Stimulated activated naive CD8-positive, alpha-beta T cell treated with anti-CD3 and anti-CD28 coated beads, Interleukin-15, Interleukin-2, amounts not matched to agents 100 ng/mL and 50 ng/mL, for 24 hours (primary cell): ENCODE results near the gene MRPL11.

Source experiments
- H3K27ac Mint-ChIP-seq: one replicate; pipeline ENCODE4 v1.8.0; 2021; ENCODE audit warnings: mild to moderate bottlenecking, mixed read lengths
- H3K27me3 Mint-ChIP-seq: one replicate; pipeline ENCODE4 v1.8.0; 2021; ENCODE audit warnings: mixed read lengths
- H3K36me3 Mint-ChIP-seq: one replicate; pipeline ENCODE4 v1.8.0; 2021; ENCODE audit warnings: low read depth, mixed read lengths
- H3K4me1 Mint-ChIP-seq: one replicate; pipeline ENCODE4 v1.8.0; 2021; ENCODE audit warnings: low read depth, mixed read lengths
- H3K4me3 Mint-ChIP-seq: one replicate; pipeline ENCODE4 v1.8.0; 2021; ENCODE audit warnings: mild to moderate bottlenecking, mixed read lengths
- H3K9me3 Mint-ChIP-seq: one replicate; pipeline ENCODE4 v1.8.0; 2021; ENCODE audit warnings: mixed read lengths

MRPL11 gene

GRCh38 chr11:66428933-66429332 is 9.7 kb downstream of the MRPL11 start:
- Mint-ChIP-seq H3K27ac (no peak overlapping the region), H3K27me3 (no peaks in the 10 kb centered on the region), H3K9me3 (no peaks in the 10 kb centered on the region), H3K4me1 (peaks cover 3% of the 10 kb centered on the region), H3K4me3 (no peak overlapping the region), H3K36me3 (peaks cover 35% of the 10 kb centered on the region)

DNA sequence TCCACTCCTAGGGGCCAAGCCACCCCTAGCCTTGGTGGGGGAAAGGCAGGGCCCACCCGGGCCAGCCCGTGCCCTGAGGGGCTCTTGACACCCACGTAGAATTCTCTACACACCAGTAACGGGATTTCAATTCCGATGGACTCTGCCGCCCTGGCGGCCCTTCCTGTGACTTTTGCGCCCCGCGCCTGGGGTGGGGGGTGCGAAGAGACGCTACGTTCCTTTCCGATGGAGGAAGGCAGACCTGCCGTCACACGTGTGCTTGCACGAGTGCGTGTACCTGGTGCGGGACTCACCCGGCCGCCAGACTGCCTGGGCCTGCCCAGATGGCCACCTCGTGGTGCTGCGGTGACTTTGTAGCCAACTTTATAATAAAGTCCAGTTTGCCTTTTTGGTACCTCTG is 12.3 kb downstream of the MRPL11 start:
- Mint-ChIP-seq H3K36me3 (peaks cover 19% of the 10 kb centered on the region), H3K4me3 (no peak overlapping the region), H3K27ac (no peak overlapping the region), H3K9me3 (no peaks in the 10 kb centered on the region), H3K27me3 (no peaks in the 10 kb centered on the region), H3K4me1 (peaks cover 8% of the 10 kb centered on the region)

GRCh38 chr11:66421492-66422205 is 17.0 kb downstream of the MRPL11 start:
- Mint-ChIP-seq H3K36me3 (no peaks in the 10 kb centered on the region), H3K27me3 (peaks cover 31% of the 10 kb centered on the region), H3K27ac (no peak overlapping the region), H3K4me1 (peaks cover 39% of the 10 kb centered on the region), H3K9me3 (no peaks in the 10 kb centered on the region), H3K4me3 (no peak overlapping the region)

DNA sequence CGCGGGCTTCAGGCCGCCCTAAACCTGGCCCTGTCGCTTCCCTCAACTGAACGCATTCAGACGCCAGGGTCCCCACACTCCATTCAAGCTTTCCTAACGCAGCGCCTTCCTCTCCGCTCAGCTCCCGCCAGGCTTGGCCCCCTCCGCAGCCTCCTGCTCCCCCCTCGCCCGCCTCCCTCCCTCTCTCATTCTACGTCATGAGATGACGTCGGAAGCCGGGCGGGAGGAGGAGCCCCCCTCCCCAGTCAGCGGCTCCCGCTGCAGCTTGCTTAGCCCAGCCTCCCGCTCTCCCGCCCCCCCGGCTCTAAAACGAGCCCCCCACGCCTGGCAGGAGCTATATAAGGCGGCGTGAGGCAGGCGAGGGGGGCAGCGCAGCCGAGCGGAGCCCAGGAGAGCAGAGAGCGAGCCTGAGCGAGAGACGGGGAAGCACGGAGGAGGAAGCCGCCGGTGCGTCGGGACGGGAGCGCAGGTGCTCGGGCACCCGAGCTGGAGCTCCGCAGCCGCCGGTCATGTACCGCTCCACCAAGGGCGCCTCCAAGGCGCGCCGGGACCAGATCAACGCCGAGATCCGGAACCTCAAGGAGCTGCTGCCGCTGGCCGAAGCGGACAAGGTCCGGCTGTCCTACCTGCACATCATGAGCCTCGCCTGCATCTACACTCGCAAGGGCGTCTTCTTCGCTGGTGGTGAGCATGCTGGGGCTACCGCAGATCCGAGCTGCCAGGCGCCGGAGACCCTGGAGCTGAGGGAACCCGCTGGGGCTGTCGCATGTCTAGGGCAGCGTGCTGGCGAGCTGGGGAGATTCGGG is 17.8 kb downstream of the MRPL11 start, which contains the start of gene NPAS4:
NPAS4 (plus strand) TSS at position 365 of the 806 bp plus-strand sequence; CDS start at position 510, 145 bp downstream.
- Mint-ChIP-seq H3K4me1 (peaks cover 47% of the 10 kb centered on the region), H3K36me3 (no peaks in the 10 kb centered on the region), H3K27me3 (peaks cover 39% of the 10 kb centered on the region), H3K9me3 (no peaks in the 10 kb centered on the region), H3K27ac (no peak within 1 kb of the TSS), H3K4me3 (no peak within 1 kb of the TSS)

DNA sequence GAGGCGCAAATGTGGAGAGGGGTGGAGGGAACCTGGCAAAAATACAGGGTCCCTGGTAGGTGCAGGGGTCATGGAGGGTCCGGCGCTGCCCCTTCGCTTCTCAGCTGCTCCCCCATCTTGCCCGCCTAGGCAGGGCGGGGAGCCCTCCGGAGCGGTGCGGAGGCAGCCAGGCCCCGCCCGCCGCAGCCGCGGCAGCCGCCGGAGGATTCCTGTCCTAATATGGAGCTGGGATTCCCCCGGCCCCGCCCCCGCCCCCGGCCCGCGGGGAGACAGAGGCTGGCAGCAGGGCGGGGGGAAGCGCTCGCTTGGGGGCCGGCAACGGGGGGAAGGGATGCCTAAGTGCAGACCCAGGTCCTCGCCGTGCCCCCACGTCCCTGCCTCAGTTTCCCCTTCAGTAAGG is 18.8 kb downstream of the MRPL11 start:
- H3K4me1 Mint-ChIP-seq: peaks cover 47% of the 10 kb centered on the region
- no peak overlapping the region for H3K27ac Mint-ChIP-seq
- H3K27me3 Mint-ChIP-seq: peaks cover 49% of the 10 kb centered on the region
- H3K9me3 Mint-ChIP-seq: no peaks in the 10 kb centered on the region
- no peaks in the 10 kb centered on the region for H3K36me3 Mint-ChIP-seq
- H3K4me3 Mint-ChIP-seq: no peak overlapping the region

- H3K27ac Mint-ChIP-seq: no peak overlapping the region
Measured at GRCh38 chr11:66418986-66419308, 19.7 kb downstream of the MRPL11 start.

GRCh38 chr11:66418168-66418985 is 20.3 kb downstream of the MRPL11 start:
- peaks cover 47% of the 10 kb centered on the region for H3K4me1 Mint-ChIP-seq
- H3K27ac Mint-ChIP-seq: peak overlapping the region; percentile 53
- peaks cover 61% of the 10 kb centered on the region for H3K27me3 Mint-ChIP-seq
- H3K36me3 Mint-ChIP-seq: no peaks in the 10 kb centered on the region
- peak overlapping the region; percentile 68 for H3K4me3 Mint-ChIP-seq
- H3K9me3 Mint-ChIP-seq: no peaks in the 10 kb centered on the region

More at GRCh38 chr11:66418986-66419308, 19.7 kb downstream of the MRPL11 start:
- Mint-ChIP-seq H3K36me3 (no peaks in the 10 kb centered on the region), H3K9me3 (no peaks in the 10 kb centered on the region), H3K4me3 (peak overlapping the region; percentile 68), H3K27me3 (peaks cover 58% of the 10 kb centered on the region), H3K4me1 (peaks cover 47% of the 10 kb centered on the region)

- no peak overlapping the region for H3K27ac Mint-ChIP-seq
- H3K4me3 Mint-ChIP-seq: no peak overlapping the region
- peaks cover 68% of the 10 kb centered on the region for H3K27me3 Mint-ChIP-seq
- H3K36me3 Mint-ChIP-seq: no peaks in the 10 kb centered on the region
- H3K9me3 Mint-ChIP-seq: no peaks in the 10 kb centered on the region
- H3K4me1 Mint-ChIP-seq: peaks cover 47% of the 10 kb centered on the region
Measured at GRCh38 chr11:66417000-66417399, 21.6 kb downstream of the MRPL11 start.

- Mint-ChIP-seq H3K27ac (no peak overlapping the region), H3K27me3 (peaks cover 71% of the 10 kb centered on the region), H3K4me3 (no peak overlapping the region), H3K36me3 (no peaks in the 10 kb centered on the region), H3K4me1 (peaks cover 40% of the 10 kb centered on the region), H3K9me3 (no peaks in the 10 kb centered on the region)
Measured at GRCh38 chr11:66415423-66415822, 23.2 kb downstream of the MRPL11 start.

DNA sequence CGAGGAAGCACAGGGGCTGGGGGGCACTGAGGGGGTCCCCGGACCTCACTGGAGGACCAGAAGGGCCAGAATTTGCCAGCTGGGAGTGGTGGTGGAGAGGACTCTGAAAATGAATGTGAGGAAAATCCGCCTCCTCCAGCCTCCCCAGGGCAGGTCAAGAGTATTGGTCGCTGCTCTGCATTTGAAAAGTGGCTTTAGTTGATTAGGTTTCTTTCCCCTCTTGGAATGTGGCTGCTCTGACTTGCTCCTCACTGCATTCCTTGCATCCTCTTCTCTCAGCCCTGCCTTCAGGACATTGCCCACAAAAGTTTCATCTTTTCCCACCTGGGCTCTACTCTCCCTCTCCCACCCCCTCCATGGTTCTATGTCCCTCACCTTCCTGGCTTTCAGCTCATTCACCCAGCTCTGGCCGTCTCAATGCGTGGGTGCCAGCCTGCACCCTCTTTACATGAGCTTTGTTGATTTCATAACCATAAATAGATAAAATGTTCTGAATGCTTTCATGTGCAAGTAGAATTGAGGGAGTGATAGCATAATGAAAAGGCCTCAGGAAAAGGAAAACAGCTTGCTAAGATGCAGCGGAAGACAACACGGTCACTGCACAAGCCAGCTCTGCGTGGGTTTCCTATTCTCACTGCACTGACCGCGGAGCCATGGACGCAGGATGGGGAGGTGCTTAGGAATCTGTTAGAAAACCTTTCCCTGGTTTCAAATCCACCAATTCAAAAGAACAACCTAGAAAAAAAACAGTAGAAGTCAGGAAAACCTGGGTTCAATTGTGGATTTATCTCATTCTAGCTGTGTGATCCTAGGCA is 24.3 kb downstream of the MRPL11 start:
- no peak overlapping the region for H3K4me3 Mint-ChIP-seq
- peaks cover 35% of the 10 kb centered on the region for H3K4me1 Mint-ChIP-seq
- H3K9me3 Mint-ChIP-seq: no peaks in the 10 kb centered on the region
- H3K27me3 Mint-ChIP-seq: peaks cover 70% of the 10 kb centered on the region
- no peak overlapping the region for H3K27ac Mint-ChIP-seq
- no peaks in the 10 kb centered on the region for H3K36me3 Mint-ChIP-seq

GRCh38 chr11:66413167-66413566 is 25.5 kb downstream of the MRPL11 start:
- peaks cover 27% of the 10 kb centered on the region for H3K4me1 Mint-ChIP-seq
- H3K36me3 Mint-ChIP-seq: no peaks in the 10 kb centered on the region
- H3K4me3 Mint-ChIP-seq: no peak overlapping the region
- no peaks in the 10 kb centered on the region for H3K9me3 Mint-ChIP-seq
- H3K27ac Mint-ChIP-seq: no peak overlapping the region
- H3K27me3 Mint-ChIP-seq: peaks cover 61% of the 10 kb centered on the region

DNA sequence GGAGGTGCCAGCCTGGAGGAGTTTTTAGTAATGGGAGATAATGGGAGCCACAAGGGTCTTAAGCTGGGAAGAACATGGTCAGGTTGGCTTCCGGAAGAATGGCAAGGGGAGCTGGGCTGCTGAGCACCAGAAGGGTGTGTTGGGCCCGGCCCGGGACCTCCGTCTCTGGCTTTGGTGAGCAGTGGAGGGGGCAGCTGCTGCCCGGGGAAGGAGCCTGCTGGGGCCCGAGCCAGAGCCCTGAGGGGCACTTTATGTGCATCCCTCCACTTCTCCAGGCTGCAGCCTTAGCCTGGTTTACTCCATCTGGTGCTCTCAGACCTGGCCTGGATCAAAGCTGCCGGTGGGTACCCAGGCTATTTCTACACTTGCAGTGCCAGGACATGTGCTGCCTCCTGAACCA is 26.5 kb downstream of the MRPL11 start:
- H3K4me1 Mint-ChIP-seq: peaks cover 17% of the 10 kb centered on the region
- H3K4me3 Mint-ChIP-seq: no peak overlapping the region
- no peak overlapping the region for H3K27ac Mint-ChIP-seq
- no peaks in the 10 kb centered on the region for H3K9me3 Mint-ChIP-seq
- no peaks in the 10 kb centered on the region for H3K36me3 Mint-ChIP-seq
- H3K27me3 Mint-ChIP-seq: peaks cover 51% of the 10 kb centered on the region

DNA sequence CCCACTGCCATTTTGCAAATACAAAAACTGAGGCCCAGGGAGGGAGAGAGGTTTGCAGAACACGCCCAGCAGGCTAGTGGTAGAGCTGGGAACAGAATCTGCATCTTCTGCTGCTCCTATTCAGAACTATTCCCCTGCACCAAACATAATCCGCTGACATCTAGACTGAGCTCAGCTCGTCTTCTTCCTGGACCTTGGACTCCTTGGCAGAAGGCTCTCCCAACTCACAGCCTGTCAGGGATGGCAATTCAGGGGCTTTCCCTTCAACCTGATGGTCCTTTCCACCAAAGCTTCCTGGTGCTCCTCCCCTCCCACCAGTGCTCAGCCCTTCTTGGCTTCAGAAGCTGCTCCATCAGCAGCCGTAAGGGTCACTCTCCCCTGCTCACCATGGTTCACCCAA is 27.3 kb downstream of the MRPL11 start:
- no peak overlapping the region for H3K27ac Mint-ChIP-seq
- H3K4me1 Mint-ChIP-seq: peaks cover 9% of the 10 kb centered on the region
- no peaks in the 10 kb centered on the region for H3K36me3 Mint-ChIP-seq
- H3K27me3 Mint-ChIP-seq: peaks cover 43% of the 10 kb centered on the region
- H3K9me3 Mint-ChIP-seq: no peaks in the 10 kb centered on the region
- no peak overlapping the region for H3K4me3 Mint-ChIP-seq

DNA sequence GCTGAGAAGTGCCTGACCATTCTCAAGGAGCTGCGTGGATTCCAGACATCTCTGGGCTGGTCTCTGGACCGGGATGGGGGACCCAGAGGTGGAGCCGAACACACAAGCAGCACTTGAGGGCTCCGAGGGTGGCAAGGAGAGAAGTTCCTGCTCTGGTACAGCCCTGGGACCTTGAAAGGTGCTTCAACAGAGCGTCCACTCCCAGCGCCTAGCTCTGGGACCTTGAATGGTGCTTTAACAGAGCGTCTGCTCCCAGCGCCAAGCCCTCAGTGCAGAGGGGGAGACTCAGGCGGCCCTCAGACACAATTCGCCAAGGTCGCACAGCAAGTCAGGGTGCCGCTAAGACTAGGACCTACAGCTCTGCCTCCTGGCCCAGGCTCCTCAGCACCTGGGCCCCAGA is 28.5 kb downstream of the MRPL11 start:
- Mint-ChIP-seq H3K36me3 (no peaks in the 10 kb centered on the region), H3K4me3 (no peak overlapping the region), H3K4me1 (peaks cover 4% of the 10 kb centered on the region), H3K27ac (no peak overlapping the region), H3K27me3 (peaks cover 32% of the 10 kb centered on the region), H3K9me3 (no peaks in the 10 kb centered on the region)
